Measurements from ENCODE around the gene GPR158. TPM values are rescaled to one million over a fixed set of nuclear protein-coding genes. Genes with fewer than 3 reads are reported as not detected.

Gene GPR158
- total RNA-seq, 1 donor from 2014 or later, result 0.10 TPM

- no peaks in the 10 kb centered on the region for H3K36me3 Mint-ChIP-seq (ENCODE audit: insufficient read depth)
- no peaks in the 10 kb centered on the region for H3K9me3 Mint-ChIP-seq (ENCODE audit: low read depth)
- H3K27ac Mint-ChIP-seq, result no peak overlapping the region
- TF ChIP-seq CTCF (IDR thresholded peaks at IDR 0.05; ENCODE audit: unreplicated experiment), result no peak
- peaks cover 32% of the 10 kb centered on the region for H3K27me3 Mint-ChIP-seq
- no peak overlapping the region for H3K4me3 Mint-ChIP-seq (ENCODE audit: low read depth)
- peaks cover 12% of the 10 kb centered on the region for H3K4me1 Mint-ChIP-seq (ENCODE audit: low read depth)
- no peak for DNase-seq (ENCODE audit: low spot score, unreplicated experiment)
Observed at GRCh38 chr10:25209618-25210017, 34.8 kb downstream of the GPR158 start.

GRCh38 chr10:25210265-25210664 is 35.5 kb downstream of the GPR158 start:
- no peak overlapping the region for H3K27ac Mint-ChIP-seq
- no peaks in the 10 kb centered on the region for H3K36me3 Mint-ChIP-seq (ENCODE audit: insufficient read depth)
- no peak for DNase-seq (ENCODE audit: low spot score, unreplicated experiment)
- no peak overlapping the region for H3K4me3 Mint-ChIP-seq (ENCODE audit: low read depth)
- no peaks in the 10 kb centered on the region for H3K9me3 Mint-ChIP-seq (ENCODE audit: low read depth)
- H3K4me1 Mint-ChIP-seq (ENCODE audit: low read depth), result peaks cover 12% of the 10 kb centered on the region
- H3K27me3 Mint-ChIP-seq, result peaks cover 36% of the 10 kb centered on the region
- TF ChIP-seq CTCF (IDR thresholded peaks at IDR 0.05; ENCODE audit: unreplicated experiment), result peak; percentile 26

GRCh38 chr10:25220156-25220555 is 45.4 kb downstream of the GPR158 start:
- DNase-seq (ENCODE audit: low spot score, unreplicated experiment), result no peak
- no peak for TF ChIP-seq CTCF (IDR thresholded peaks at IDR 0.05; ENCODE audit: unreplicated experiment)
- peaks cover 40% of the 10 kb centered on the region for H3K27me3 Mint-ChIP-seq
- no peak overlapping the region for H3K27ac Mint-ChIP-seq
- no peak overlapping the region for H3K4me3 Mint-ChIP-seq (ENCODE audit: low read depth)
- H3K4me1 Mint-ChIP-seq (ENCODE audit: low read depth), result no peaks in the 10 kb centered on the region
- H3K9me3 Mint-ChIP-seq (ENCODE audit: low read depth), result no peaks in the 10 kb centered on the region
- no peaks in the 10 kb centered on the region for H3K36me3 Mint-ChIP-seq (ENCODE audit: insufficient read depth)

GRCh38 chr10:25222085-25222660 is 47.4 kb downstream of the GPR158 start:
- no peaks in the 10 kb centered on the region for H3K4me1 Mint-ChIP-seq (ENCODE audit: low read depth)
- no peak overlapping the region for H3K4me3 Mint-ChIP-seq (ENCODE audit: low read depth)
- H3K36me3 Mint-ChIP-seq (ENCODE audit: insufficient read depth), result no peaks in the 10 kb centered on the region
- H3K27ac Mint-ChIP-seq, result no peak overlapping the region
- peaks cover 30% of the 10 kb centered on the region for H3K27me3 Mint-ChIP-seq
- H3K9me3 Mint-ChIP-seq (ENCODE audit: low read depth), result no peaks in the 10 kb centered on the region
- DNase-seq (ENCODE audit: low spot score, unreplicated experiment), result no peak
- no peak for TF ChIP-seq CTCF (IDR thresholded peaks at IDR 0.05; ENCODE audit: unreplicated experiment)

GRCh38 chr10:25226775-25227682 is 52.2 kb downstream of the GPR158 start:
- Mint-ChIP-seq H3K27me3 (peaks cover 7% of the 10 kb centered on the region), H3K36me3 (ENCODE audit: insufficient read depth) (no peaks in the 10 kb centered on the region), H3K4me1 (ENCODE audit: low read depth) (no peaks in the 10 kb centered on the region), H3K9me3 (ENCODE audit: low read depth) (no peaks in the 10 kb centered on the region), H3K4me3 (ENCODE audit: low read depth) (no peak overlapping the region), H3K27ac (no peak overlapping the region)
- TF ChIP-seq CTCF (IDR thresholded peaks at IDR 0.05; ENCODE audit: unreplicated experiment), result peak; percentile 77
- DNase-seq (ENCODE audit: low spot score, unreplicated experiment), result no peak

All from progenitor cell of endocrine pancreas (in vitro differentiated cells).